Ramos (cell line): ENCODE measurements around the gene LDHA.

Source experiments
- in situ Hi-C: fragments of 300-500 bp; cut with MboI; formaldehyde crosslinking; loops from one replicate; pipeline ENCODE4 v1.14.3; 2022; ENCODE audit warnings: low sequenced_read_pairs; ENCODE audit not compliant: unreplicated experiment

LDHA gene

DNA sequence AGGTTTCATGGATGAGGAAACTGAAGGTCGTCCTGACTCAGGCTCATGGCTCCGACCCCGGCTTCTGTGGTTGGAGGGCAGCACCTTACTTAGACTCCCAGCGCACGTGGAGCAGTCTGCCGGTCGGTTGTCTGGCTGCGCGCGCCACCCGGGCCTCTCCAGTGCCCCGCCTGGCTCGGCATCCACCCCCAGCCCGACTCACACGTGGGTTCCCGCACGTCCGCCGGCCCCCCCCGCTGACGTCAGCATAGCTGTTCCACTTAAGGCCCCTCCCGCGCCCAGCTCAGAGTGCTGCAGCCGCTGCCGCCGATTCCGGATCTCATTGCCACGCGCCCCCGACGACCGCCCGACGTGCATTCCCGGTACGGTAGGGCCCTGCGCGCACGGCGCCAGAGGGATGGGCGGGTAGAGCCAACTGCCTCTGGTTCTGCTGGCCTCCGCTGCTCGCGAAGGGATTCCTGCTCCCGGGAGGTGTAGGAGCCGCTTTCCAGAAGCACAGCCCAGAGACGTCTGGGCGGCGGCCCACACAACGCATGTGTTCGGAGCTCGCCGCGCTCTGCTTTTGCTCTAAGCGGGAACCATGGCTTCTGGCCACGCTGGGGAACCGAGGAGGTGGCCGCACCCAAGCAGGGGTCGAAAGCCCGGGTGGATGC is at the start of gene LDHA:
LDHA (plus strand) TSS at position 289 of the 653 bp plus-strand sequence. CDS start 2,280 bp downstream, outside the sequence.
- in situ Hi-C loops, result no loop called here

- in situ Hi-C loops, result no loop called here
These were observed 46.8 kb upstream of the LDHA start for GRCh38 chr11:18347471-18348125.

- in situ Hi-C loops, result no loop called here
These were observed 41.8 kb upstream of the LDHA start for GRCh38 chr11:18352581-18352980.

DNA sequence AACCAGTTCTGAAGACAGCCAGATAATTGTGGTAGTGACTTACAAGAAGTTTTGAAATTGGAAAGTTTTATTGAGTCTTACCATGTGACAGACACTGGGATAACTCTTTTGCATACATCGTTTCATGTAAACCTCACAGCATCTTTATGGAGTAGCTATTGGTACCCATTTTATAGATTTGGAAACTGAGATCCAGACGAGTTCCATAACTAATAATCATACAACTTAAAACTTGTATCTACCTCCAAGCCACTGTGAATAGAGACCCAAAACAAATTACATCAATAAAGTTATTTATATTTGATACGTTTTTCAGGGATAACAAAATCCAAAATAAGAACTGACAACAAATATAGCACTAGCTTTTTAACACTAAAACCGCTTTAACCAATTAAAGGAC is 35.7 kb upstream of the LDHA start:
- in situ Hi-C loops, result no loop called here

GRCh38 chr11:18361154-18361553 is 33.2 kb upstream of the LDHA start:
- in situ Hi-C loops, result no loop called here

DNA sequence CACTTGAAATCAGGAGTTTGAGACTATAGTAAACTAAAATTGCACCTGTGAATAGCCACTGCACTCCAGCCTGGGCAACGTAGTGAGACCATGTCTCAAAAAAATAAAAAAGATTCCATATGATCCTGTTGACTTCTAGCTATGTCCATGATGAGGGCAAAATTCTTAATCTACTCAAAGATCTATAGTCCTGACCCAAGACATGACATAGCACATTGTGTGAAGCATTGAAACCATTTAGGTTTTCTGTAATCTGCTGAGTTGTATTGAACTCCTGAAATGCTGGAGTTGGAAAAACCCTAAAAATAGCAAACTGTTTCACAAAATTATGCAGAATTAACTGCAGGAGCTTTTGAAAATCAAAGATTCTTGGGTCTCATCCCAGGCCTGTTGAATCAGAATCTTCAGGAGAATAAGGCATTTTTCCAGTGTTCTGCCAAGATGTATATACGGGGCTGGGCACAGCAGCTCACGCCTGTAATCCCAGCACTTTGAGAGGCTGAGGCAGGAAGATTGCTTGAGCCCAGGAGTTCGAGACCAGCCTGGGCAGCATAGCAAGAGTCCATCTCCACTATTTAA is 29.8 kb upstream of the LDHA start:
- in situ Hi-C loops, result no loop called here

- in situ Hi-C loops, result no loop called here
These were observed 28.6 kb upstream of the LDHA start for GRCh38 chr11:18365741-18366140.

DNA sequence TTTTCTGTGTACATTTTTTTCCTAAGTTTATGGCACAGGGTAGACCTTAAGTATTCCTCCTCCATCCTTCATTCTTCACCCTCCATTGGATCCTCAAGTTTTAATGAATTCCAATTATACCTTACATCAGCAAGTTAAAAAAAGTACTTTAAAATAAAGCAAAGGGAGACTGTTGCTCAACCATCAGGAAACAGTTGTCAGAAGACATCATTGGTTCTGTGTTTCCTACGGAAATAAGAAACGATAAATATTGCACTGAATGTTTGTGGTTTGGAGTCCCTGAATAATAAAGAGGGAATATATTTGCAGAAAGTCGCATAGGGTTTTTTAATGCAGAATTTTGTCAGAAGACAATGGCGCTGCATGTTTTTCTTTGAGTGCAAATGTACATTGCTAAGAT is 28.1 kb upstream of the LDHA start:
- in situ Hi-C loops, result no loop called here

GRCh38 chr11:18367431-18367830 is 26.9 kb upstream of the LDHA start:
- in situ Hi-C loops, result no loop called here

DNA sequence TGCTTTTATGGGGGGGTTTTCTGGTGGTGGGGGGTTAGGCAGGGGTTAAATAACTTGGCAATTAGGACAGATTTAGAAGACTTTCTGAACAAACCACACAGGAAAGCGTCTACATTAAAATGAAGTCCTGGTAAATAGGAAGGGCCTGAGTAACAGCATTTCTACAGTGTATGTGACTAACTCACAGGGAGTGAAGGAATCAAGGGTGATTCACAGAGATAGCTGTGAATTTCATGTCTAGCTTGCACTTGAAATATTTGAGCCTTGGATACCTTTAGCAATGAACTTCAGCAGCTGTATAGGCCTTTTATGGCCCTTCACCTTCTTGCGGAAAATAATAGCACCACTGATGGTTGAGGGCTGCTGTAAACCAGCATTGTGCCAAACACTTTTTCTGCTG is 26.1 kb upstream of the LDHA start:
- in situ Hi-C loops, result no loop called here

DNA sequence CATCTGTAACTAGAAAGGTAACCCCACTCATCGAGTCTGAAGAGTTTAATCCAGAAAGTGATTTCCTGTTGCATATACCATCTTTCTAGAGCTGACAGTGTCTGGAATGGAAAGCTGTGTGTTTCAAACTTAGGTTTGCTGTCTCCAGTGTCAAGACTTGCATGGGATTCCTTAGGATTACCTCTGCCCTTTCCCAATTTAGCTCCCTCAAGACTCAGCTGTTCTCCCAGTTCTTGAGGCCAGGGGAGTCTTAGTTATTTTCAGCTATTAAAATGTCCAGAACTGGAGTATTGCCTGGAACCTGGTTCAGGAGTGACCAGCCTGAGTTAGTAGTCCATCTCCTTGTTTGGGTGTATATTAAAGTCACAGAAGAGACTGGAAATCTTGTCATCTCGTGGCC is 25.0 kb upstream of the LDHA start:
- in situ Hi-C loops, result no loop called here

DNA sequence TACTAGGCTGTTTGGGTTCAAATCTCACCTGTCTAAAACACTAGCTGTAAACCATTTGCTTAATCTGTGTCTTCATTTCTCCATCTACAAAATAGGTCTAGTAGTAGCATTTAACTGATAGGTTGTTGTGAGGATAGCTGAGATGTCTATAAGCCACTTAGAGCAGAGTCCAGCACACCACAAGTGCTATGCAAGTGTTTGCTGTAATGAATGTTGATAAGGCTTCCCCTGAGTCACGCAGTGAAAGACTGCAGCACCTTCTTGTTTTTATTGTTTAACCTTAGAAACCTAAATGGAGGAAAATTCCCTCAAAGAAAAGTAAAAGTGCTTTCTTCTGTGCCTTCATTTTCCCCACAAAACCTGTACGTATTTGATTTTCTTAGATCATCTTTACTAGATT is 23.1 kb upstream of the LDHA start:
- in situ Hi-C loops, result no loop called here

- in situ Hi-C loops, result no loop called here
These were observed 22.2 kb upstream of the LDHA start for GRCh38 chr11:18372201-18372600.

DNA sequence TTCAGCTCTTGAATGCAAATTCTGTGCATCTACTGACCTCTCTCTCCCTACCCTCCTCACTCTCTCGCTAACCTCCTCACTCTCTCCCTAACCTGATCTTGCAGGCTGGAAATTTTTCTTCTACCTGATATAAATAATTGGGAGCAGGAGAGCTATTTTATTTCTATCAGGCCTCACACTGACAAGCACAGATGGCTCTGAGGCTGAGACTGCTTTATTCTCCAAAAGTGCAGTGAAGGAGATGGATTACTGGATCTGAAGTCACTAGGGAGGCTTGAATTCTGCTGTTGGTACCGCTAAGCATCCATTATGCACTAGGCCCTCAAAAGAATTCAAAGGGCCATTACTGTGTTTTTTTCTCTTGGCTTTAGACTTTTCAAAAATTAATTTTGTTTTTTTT is 19.4 kb upstream of the LDHA start:
- in situ Hi-C loops, result no loop called here

DNA sequence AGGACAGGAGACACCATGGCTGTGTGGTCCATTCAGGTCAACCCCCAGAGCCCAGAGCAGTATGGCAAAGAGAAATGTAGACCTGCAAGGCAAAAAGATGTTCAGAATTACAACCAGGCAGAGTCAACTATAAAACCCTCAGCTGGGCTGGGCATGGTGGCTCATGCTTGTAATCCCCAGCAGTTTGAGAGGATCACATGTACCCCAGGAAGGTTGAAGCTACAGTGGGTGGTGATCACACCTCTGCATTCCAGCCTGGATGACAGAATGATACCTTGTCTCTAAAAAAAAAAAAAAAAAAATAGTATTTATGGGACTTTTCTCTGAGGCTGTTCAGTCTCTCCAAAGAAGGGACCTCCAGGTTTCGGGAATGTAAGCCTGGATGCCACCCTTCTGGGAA is 18.4 kb upstream of the LDHA start:
- in situ Hi-C loops, result no loop called here

DNA sequence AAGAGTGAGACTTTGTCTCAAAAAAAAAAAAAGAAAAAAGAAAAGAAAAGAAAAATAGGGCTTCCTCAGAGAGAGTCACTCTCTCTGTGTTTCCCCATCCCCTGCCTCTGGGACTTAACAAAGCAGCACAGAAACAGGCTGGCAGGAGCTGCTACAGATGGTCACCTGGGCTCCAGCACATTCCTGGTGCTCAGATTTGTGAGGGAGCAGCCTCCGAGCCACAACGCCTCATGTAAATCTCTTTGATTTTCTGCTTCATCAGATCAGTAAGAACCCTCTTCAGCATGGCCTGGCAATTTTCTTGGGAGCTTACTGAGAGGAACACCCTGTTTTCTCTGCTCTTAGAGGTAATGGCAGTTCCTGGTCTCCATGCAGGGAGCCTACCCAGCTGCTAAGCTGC is 15.2 kb upstream of the LDHA start:
- in situ Hi-C loops, result no loop called here

GRCh38 chr11:18383388-18384156 is 10.8 kb upstream of the LDHA start:
- in situ Hi-C loops, result no loop called here

- in situ Hi-C loops, result no loop called here
These were observed 10.2 kb upstream of the LDHA start for GRCh38 chr11:18384157-18384641.

DNA sequence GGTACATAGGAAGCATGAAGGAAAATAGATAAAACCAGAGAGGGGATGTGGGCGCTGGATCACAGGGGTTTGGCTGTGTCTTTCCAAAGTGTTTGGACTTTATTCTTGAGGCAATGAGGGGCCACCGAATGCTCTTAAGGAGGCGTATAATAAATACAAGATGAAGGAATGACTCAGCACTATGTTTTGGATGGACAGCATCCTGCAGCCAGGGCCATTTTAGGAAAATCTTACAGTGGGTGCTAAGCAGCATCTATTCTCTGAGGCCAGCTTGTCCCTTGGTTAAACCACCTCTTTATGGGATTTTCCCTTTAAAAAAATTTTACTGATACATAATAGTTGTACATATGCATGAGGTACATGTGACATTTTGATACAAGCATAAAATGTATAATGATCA is 4.3 kb upstream of the LDHA start:
- in situ Hi-C loops, result no loop called here

DNA sequence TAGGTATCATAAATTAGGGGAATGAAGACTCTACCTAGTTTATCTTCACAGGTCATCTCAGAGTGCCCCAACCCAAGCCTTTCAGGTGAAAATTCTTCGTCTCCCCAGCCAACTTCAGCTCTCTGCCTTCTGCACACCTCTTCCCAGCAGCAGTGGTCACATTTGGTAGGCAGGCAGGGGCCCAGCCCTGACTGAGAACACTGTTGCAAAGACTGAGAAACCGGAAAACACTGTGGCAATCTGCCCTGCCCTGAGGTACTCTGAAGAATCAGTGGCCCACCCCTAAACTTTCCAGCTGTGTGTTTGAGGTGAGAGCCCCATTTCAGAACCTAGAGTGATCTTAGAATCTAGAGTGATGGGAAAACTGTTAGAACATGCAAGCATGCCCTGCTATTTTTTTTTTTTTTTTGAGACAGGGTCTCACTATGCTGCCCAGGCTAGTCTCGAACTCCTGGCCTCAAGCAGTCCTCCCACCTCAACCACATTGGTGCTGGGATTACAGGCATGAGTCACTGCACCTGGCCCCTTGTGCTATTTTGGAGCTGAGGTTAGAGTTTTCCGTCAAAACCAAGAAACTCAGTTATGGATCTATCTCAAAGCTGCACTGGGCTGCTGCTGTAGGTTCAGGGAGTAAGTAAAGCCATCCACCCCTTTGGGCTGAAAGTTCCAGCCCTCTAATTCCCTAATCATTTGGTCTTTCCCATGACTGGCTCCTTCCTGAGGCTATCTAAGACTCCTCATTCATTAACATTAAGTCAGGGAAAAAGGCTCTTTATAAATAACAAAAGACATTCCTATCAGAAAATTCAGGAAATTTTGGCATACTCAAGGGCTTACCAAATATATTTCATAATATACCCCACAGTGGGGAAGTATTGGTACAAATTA is 1.7 kb upstream of the LDHA start:
- in situ Hi-C loops, result no loop called here
